ENCODE data around the gene SGMS1. TPM values are rescaled to one million over a fixed set of nuclear protein-coding genes. Genes with fewer than 3 reads are reported as not detected.

The SGMS1 gene
- total RNA-seq, 1 experiment from 2014 or later = 24.7 TPM

DNA sequence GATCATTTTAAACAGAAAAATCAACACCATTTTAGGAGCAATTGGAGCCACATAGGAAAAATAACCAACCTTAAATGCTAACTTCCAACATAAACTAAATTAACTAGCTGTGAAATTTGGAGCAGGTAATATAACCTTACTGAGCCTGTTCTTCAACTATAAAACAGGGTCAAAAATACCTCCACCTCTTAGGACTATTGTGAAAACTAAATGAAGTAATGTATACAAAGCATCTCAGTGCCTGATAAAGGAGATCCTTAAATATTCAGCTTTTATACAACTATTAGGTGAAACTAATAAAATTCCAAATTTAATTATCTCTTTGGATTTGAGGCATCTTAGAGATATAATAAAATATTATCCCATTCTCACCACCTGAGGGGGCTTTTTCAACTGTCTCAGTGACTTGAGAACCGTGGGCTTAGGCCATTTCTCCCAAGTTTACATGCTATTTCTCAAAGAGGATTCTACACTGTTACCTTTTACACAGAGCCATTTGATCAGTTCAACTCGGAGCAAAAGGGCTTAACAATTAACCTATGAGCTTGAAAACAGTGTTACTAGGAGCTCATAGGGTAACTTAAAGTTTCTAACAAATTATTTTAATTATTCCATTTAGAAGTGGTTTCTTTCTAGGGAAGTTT, 207.5 kb downstream of the SGMS1 start:
- H3K36me3 Mint-ChIP-seq (ENCODE audit: insufficient read depth, unreplicated experiment) = no peaks in the 10 kb centered on the region
- H3K27ac Mint-ChIP-seq (ENCODE audit: low read depth, unreplicated experiment) = no peak overlapping the region
- H3K4me3 Mint-ChIP-seq (ENCODE audit: unreplicated experiment) = no peak overlapping the region
- intact Hi-C loops (cut with micrococcal nuclease) = loop anchor here (2.0 to 5.0 kb wide), 3 partner anchors 89 to 208 kb away; no protein-coding TSS in a partner anchor
- ChIA-PET CTCF (interaction anchor here (0.6 to 2.9 kb wide), 7 partner anchors 16 to 1807 kb away, joined by 3 to 14 read pairs (median 4); no protein-coding TSS in a partner anchor), POLR2A (interaction anchor here (1.0 to 5.5 kb wide), 9 partner anchors 10 to 208 kb away, joined by 3 to 71 read pairs (median 16); no protein-coding TSS in a partner anchor)
- DNase-seq (ENCODE audit: unreplicated experiment) = no peak
- H3K4me1 Mint-ChIP-seq (ENCODE audit: insufficient read depth, unreplicated experiment) = peaks cover 11% of the 10 kb centered on the region
- no TSS peak for BruUV-seq (replicated peaks)
- H3K9me3 Mint-ChIP-seq (ENCODE audit: unreplicated experiment) = no peaks in the 10 kb centered on the region
- no peaks in the 10 kb centered on the region for H3K27me3 Mint-ChIP-seq (ENCODE audit: insufficient read depth, unreplicated experiment)
- TF ChIP-seq, protein P1, sequence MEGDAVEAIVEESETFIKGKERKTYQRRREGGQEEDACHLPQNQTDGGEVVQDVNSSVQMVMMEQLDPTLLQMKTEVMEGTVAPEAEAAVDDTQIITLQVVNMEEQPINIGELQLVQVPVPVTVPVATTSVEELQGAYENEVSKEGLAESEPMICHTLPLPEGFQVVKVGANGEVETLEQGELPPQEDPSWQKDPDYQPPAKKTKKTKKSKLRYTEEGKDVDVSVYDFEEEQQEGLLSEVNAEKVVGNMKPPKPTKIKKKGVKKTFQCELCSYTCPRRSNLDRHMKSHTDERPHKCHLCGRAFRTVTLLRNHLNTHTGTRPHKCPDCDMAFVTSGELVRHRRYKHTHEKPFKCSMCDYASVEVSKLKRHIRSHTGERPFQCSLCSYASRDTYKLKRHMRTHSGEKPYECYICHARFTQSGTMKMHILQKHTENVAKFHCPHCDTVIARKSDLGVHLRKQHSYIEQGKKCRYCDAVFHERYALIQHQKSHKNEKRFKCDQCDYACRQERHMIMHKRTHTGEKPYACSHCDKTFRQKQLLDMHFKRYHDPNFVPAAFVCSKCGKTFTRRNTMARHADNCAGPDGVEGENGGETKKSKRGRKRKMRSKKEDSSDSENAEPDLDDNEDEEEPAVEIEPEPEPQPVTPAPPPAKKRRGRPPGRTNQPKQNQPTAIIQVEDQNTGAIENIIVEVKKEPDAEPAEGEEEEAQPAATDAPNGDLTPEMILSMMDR (IDR thresholded peaks at IDR 0.05; ENCODE audit: unreplicated experiment) = no peak

DNA sequence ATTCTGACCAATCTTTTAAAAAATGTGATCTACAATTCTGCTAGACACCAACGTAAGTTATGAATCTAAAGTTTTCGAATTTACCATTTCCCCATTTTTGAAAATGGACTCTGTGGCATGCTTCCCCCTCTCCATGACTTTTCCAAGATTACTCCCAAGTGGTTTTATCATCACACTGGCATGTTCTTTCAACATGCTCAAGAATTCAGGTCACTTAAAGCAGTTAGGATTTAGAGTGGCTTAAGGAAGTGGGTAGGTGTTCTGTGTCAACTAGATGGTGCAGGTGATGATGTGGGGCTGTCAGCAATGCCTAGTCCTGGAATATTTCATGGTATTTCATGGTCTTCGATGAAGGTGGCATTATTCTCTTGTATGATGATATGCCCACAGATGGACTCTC, 208.5 kb downstream of the SGMS1 start:
- DNase-seq (ENCODE audit: unreplicated experiment) = no peak
- H3K9me3 Mint-ChIP-seq (ENCODE audit: unreplicated experiment) = no peaks in the 10 kb centered on the region
- H3K27ac Mint-ChIP-seq (ENCODE audit: low read depth, unreplicated experiment) = no peak overlapping the region
- peaks cover 13% of the 10 kb centered on the region for H3K4me1 Mint-ChIP-seq (ENCODE audit: insufficient read depth, unreplicated experiment)
- H3K4me3 Mint-ChIP-seq (ENCODE audit: unreplicated experiment) = no peak overlapping the region
- POLR2A ChIA-PET = interaction anchor here (0.6 to 5.1 kb wide), 3 partner anchors 10 to 172 kb away, joined by 3 to 71 read pairs (median 6); no protein-coding TSS in a partner anchor
- H3K36me3 Mint-ChIP-seq (ENCODE audit: insufficient read depth, unreplicated experiment) = peaks cover 6% of the 10 kb centered on the region
- intact Hi-C loops (cut with micrococcal nuclease) = loop anchor here (5.0 kb wide), 1 partner anchor 88 kb away; no protein-coding TSS in a partner anchor
- no TSS peak for BruUV-seq (replicated peaks)
- TF ChIP-seq, protein P1 (IDR thresholded peaks at IDR 0.05; ENCODE audit: unreplicated experiment) = no peak
- no peaks in the 10 kb centered on the region for H3K27me3 Mint-ChIP-seq (ENCODE audit: insufficient read depth, unreplicated experiment)
- CTCF ChIA-PET = interaction anchor here (0.6 to 1.2 kb wide), 2 partner anchors 120 to 190 kb away, joined by 3 read pairs; no protein-coding TSS in a partner anchor

DNA sequence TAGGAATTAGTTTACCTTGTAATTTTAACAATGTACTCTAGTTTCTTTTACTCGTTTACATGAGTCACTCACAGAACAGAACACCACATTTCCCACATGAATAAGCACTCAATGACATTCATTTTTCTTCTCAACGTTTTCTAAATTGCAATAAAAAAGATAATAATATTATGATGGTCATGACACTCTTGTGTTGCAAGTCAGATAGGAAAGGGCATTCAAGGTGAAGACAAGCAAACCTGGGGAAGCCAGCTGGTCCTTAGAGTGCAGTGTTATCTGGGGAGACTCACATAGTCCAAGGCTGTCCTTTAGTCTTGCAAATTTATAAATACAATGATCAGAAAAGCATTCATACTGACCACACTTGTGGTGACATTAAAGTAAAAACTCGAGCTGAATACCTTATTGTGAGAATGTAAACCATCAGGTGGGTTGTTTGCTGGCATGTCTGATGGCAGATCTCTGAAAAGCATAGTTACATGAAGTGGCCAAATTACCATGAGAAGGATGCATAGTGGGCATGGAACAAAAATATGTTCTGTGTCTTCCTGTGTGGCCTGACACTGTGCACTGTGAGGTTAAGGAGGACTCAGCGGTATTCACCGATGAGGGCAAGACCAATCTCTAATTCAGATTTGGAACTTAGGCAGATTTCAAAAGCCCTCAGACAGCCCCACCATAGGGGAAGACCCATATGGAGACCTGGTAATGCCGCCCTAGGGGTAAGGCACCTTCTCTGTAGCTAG, 213.5 kb downstream of the SGMS1 start:
- TF ChIP-seq, protein P1 (IDR thresholded peaks at IDR 0.05; ENCODE audit: unreplicated experiment) = no peak
- peak overlapping the region; percentile 54 for H3K27ac Mint-ChIP-seq (ENCODE audit: low read depth, unreplicated experiment)
- H3K27me3 Mint-ChIP-seq (ENCODE audit: insufficient read depth, unreplicated experiment) = no peaks in the 10 kb centered on the region
- H3K4me3 Mint-ChIP-seq (ENCODE audit: unreplicated experiment) = no peak overlapping the region
- peaks cover 6% of the 10 kb centered on the region for H3K36me3 Mint-ChIP-seq (ENCODE audit: insufficient read depth, unreplicated experiment)
- POLR2A ChIA-PET = interaction anchor here (0.9 kb wide), 1 partner anchor 15 kb away, joined by 3 read pairs; no protein-coding TSS in a partner anchor
- BruUV-seq (replicated peaks) = no TSS peak
- H3K9me3 Mint-ChIP-seq (ENCODE audit: unreplicated experiment) = no peaks in the 10 kb centered on the region
- CTCF ChIA-PET = interaction anchor here (0.5 kb wide), 1 partner anchor 370 kb away, joined by 3 read pairs; no protein-coding TSS in a partner anchor
- DNase-seq (ENCODE audit: unreplicated experiment) = no peak
- intact Hi-C loops (cut with micrococcal nuclease) = no loop called here
- H3K4me1 Mint-ChIP-seq (ENCODE audit: insufficient read depth, unreplicated experiment) = peaks cover 20% of the 10 kb centered on the region

Data from MCF 10A (cell line).